ENCODE data around the gene LRMDA.
"Not testable (repeated sequence)": the region's sequence is repeated elsewhere in the genome, so short reads cannot be mapped to it uniquely, and the experiment has no call there.

Gene LRMDA

GRCh38 chr10:76049581-76050290 is 618.3 kb downstream of the LRMDA start:
- no peak for DNase-seq (ENCODE audit: low read depth in 2 of 2)

- DNase-seq (ENCODE audit: low read depth in 2 of 2) = no peak
Observed at GRCh38 chr10:76050291-76050625, 618.8 kb downstream of the LRMDA start.

- no peak for DNase-seq (ENCODE audit: low read depth in 2 of 2)
Observed at GRCh38 chr10:76051007-76051936, 619.8 kb downstream of the LRMDA start.

- DNase-seq (ENCODE audit: low read depth in 2 of 2) = no peak
Observed at GRCh38 chr10:76052682-76053503, 621.5 kb downstream of the LRMDA start.

- DNase-seq (ENCODE audit: low read depth in 2 of 2) = no peak
Observed at GRCh38 chr10:76055466-76055865, 624.0 kb downstream of the LRMDA start.

- no peak for DNase-seq (ENCODE audit: low read depth in 2 of 2)
Observed at GRCh38 chr10:76055963-76056362, 624.5 kb downstream of the LRMDA start.

- DNase-seq (ENCODE audit: low read depth in 2 of 2) = not testable (repeated sequence)
Observed at GRCh38 chr10:76060993-76061392, 629.6 kb downstream of the LRMDA start.

GRCh38 chr10:76066457-76066856 is 635.0 kb downstream of the LRMDA start:
- DNase-seq (ENCODE audit: low read depth in 2 of 2) = no peak

GRCh38 chr10:76067447-76067846 is 636.0 kb downstream of the LRMDA start:
- no peak for DNase-seq (ENCODE audit: low read depth in 2 of 2)

GRCh38 chr10:76068856-76069255 is 637.4 kb downstream of the LRMDA start:
- no peak for DNase-seq (ENCODE audit: low read depth in 2 of 2)

GRCh38 chr10:76070916-76071315 is 639.5 kb downstream of the LRMDA start:
- DNase-seq (ENCODE audit: low read depth in 2 of 2) = no peak

- no peak for DNase-seq (ENCODE audit: low read depth in 2 of 2)
Observed at GRCh38 chr10:76071653-76072365, 640.4 kb downstream of the LRMDA start.

- no peak for DNase-seq (ENCODE audit: low read depth in 2 of 2)
Observed at GRCh38 chr10:76072384-76072783, 641.0 kb downstream of the LRMDA start.

GRCh38 chr10:76073524-76073923 is 642.1 kb downstream of the LRMDA start:
- no peak for DNase-seq (ENCODE audit: low read depth in 2 of 2)

GRCh38 chr10:76074659-76075058 is 643.2 kb downstream of the LRMDA start:
- DNase-seq (ENCODE audit: low read depth in 2 of 2) = no peak

- no peak for DNase-seq (ENCODE audit: low read depth in 2 of 2)
Observed at GRCh38 chr10:76080451-76080850, 649.0 kb downstream of the LRMDA start.

- DNase-seq (ENCODE audit: low read depth in 2 of 2) = no peak
Observed at GRCh38 chr10:76080991-76081390, 649.6 kb downstream of the LRMDA start.

GRCh38 chr10:76082232-76082631 is 650.8 kb downstream of the LRMDA start:
- DNase-seq (ENCODE audit: low read depth in 2 of 2) = no peak

- DNase-seq (ENCODE audit: low read depth in 2 of 2) = no peak
Observed at GRCh38 chr10:76082956-76083355, 651.5 kb downstream of the LRMDA start.

- no peak for DNase-seq (ENCODE audit: low read depth in 2 of 2)
Observed at GRCh38 chr10:76085002-76085816, 653.8 kb downstream of the LRMDA start.

- DNase-seq (ENCODE audit: low read depth in 2 of 2) = no peak
Observed at GRCh38 chr10:76085817-76086167, 654.4 kb downstream of the LRMDA start.
